LNCAP (cell line): ENCODE measurements around the gene BCAR1.

Source experiments
- TF ChIP-seq, protein P1 (sequence below): fragments of 450-650 bp; IDR thresholded peaks from 2 replicates; pipeline ENCODE4 v1.5.1; 2017; ENCODE audit warnings: mild to moderate bottlenecking

Gene BCAR1

DNA sequence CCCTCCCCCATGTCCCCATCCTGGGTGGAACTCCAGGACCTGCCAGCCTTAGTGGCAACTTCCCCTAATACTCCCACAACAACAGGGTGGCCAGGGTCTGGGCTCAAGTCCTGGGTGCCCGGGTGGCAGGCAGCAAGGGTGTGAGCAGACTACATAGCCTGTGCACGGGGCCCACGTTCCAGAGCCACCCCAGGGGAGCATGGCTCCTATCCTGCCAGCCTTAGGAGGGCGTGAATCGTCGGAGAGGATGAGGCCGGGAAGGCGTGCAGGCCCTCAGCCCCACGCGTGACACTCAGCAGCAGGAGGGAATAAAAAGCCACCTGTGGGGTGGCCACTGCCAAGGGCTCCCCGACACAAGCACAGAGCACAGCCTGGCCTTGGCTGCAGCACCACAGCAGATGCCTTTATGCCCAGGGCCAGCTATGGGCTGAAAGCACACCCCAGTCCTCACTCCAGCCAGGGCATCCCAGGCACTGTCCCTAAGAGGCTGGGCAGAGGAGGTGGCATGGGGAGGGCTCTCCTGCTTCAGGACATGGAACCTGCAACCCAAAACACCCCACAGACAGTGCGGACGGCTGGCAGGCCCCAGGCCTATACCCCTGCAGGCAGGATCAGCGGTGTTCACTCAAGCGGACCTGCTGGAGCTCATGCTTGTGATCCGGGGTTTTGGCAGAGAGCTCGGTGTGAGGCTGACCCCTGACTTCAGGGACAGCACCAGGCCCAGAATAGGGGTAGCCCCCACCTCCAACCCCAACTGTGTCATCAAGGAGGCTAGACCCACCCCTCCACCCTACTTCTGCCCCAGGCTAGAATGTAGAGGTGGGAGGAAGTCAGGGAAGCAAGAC lies 2.7 kb downstream of the BCAR1 start:
- TF ChIP-seq, protein P1, sequence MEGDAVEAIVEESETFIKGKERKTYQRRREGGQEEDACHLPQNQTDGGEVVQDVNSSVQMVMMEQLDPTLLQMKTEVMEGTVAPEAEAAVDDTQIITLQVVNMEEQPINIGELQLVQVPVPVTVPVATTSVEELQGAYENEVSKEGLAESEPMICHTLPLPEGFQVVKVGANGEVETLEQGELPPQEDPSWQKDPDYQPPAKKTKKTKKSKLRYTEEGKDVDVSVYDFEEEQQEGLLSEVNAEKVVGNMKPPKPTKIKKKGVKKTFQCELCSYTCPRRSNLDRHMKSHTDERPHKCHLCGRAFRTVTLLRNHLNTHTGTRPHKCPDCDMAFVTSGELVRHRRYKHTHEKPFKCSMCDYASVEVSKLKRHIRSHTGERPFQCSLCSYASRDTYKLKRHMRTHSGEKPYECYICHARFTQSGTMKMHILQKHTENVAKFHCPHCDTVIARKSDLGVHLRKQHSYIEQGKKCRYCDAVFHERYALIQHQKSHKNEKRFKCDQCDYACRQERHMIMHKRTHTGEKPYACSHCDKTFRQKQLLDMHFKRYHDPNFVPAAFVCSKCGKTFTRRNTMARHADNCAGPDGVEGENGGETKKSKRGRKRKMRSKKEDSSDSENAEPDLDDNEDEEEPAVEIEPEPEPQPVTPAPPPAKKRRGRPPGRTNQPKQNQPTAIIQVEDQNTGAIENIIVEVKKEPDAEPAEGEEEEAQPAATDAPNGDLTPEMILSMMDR: no peak

DNA sequence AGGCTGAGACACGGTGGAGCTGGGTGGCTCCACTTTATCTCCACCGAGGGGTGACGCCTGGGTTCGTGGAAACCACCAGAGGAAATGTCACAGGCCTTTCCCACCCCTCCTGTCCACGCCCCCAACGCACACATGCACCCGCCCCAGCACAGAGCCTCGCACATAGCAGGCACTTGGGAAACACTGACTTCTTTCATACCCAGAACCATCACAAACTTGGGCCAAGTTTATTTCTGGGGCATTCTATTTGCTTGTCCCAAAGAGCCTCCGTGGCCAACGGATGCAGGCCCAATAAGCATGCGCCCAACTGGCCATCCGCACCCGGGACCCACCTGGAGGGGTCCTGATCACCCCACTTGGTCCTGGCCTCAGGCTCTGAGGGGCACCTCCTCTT lies 3.3 kb downstream of the BCAR1 start:
- TF ChIP-seq, protein P1: no peak

DNA sequence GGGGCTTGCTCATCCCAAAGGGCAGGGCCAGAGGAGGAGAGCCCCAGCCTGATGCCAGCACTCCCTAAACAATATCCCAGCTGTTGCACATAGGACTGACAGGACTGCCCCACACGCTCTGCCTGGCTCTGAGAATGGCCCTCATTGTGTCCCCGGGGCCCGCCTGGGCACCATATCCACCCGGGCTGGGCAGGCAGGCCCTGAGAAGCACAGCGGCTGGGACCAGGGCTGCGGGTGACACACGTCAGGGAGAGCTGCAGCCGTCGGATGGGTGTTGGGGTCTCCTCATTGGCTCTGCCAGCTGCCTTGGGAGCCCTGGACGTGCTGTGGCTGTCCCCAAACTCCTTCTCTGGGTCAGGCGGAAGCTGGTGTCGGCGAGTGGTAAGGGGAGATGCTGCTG lies 4.2 kb downstream of the BCAR1 start:
- TF ChIP-seq, protein P1: no peak

DNA sequence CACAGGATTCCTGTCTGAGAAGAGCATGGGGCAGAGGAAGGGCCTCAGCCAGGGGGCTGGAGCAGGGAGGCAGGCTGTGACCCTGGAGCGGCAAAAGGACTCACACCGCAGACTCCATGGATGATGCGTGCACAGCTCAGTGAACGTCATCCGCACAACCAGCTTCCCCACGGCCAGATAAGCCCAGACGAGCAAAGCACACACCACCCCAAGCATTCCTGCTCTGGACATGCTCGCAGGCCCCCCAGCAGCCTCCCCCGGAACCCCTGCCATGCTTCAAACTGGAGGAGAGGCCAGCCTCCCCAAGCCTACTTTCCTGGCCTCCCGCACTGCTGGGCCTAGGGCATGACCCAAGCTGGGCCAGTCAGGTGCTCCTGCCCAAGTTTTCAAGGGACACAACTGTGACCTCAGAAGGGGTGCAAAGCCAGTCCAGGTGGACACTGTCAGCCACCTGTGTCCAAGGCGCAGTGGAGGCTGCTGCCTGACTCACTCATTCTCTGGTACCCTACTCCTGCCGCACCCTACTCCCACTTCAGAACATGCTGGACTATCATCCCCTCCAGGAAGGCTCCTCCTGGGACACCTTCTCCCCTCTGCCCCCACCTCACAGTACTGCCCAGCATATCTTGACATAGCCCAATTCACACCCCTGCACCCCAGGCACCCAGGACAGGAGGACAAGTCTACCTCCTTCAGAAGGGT lies 4.8 kb downstream of the BCAR1 start:
- TF ChIP-seq, protein P1: no peak

DNA sequence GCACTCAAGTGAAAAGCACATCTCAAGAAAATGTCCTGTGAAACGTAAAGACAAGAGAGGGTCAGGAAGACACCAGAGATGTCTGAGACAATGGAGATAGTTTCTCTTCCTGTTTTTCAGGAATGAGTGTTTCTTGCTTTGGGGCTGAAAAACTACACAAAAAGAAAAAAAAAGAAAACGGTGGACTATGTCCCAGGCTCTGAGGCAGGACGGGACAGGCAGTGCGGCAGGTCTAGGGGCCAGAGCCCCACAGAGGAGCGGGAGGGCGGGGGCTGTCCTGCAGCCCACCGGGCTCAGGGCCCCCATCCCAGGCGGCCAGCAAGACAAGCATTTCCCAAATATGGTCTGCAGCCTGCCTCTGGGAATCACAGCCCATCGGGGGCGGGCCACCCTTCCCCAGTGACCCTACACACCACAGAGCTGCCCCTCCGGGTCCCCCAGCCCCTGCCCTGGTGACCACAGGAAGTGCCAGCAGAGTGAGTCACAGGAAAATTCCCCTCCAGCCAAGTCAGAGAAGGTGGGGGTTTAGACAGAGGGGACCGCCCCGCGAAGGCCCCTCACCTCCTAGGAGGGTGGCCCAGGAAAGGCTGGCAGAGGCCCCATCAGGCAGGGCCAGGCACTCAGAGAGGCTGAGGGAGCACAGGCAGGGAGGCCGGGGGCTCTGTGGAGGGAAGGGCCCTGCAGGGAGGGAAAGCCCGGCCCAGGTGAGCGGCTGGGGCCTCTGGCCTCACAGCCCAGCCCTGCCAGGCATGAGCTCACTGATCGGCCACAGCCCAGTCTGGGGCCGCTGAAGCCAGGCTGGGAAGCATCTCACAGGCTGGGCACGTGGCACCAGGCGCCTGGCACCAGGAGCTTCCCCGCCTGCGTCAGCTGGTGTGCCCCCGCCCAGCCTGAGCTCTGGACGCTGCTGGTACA lies 6.3 kb downstream of the BCAR1 start:
- TF ChIP-seq, protein P1: no peak

DNA sequence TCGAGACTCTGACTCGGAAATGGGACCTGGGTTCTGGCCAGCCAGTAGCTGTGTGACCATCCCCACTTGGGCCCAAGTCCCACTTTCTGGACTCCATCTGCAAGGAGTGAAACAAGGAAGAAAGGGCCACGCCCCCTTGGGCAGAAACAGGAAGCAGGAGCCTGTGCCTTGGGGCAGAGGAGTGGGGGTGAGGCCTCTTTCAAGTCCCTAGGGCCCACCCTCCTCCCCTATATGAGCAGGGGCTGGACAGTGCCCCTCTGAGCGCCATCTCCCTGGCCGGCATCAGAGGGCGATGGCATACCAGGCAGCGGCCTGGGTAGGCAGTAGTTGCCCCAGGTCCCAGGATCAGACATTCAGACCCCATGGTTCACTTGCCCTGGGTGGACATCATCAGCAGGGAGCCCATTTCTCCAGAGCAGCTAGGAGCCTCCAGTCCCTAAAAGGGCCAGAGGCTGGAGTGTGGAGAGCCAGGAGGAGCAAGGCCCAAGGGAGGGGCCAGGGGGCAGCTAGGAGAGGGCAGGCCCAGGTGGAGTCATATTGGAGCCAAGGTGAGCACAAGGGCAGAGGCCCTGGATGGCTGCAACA lies 7.1 kb downstream of the BCAR1 start:
- TF ChIP-seq, protein P1: no peak

DNA sequence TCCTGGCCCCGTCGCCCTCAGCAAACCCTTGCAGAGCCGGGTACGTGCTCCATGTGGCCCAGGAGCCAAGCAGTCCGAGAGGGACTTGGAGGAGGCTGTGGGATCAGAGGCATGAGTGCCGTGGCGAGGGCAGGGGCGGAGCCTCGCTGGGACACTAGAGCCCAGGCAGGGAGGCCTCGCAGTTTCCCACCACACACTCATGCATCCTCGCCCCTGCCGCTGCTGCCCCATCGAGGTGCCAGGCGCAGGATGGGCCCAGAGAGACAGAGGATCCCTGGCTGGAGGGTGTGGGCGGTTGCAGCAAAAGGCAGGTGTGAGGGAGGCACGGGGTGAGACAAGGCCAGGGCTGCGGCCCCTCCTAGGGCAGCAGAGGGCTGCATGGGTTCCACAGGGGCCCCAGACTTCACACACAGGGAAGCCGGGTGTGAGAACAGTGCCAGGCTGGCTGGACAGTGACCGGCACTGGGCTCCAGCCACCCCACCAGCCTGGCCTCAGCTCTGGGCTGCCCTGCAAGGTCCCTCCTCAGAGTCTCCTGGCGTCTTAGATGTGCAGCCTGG lies 7.7 kb downstream of the BCAR1 start:
- TF ChIP-seq, protein P1: no peak
